GM10266 (cell line): ENCODE data around the gene INF2.
"Not testable (repeated sequence)": the region's sequence is repeated elsewhere in the genome, so short reads cannot be mapped to it uniquely, and the experiment has no call there.

Experiments
- DNase-seq: peaks from one replicate; pipeline ENCODE4 v3.0.0; 2012; ENCODE audit errors: extremely low spot score
- CTCF ChIP-seq: IDR thresholded peaks from 2 replicates; pipeline ENCODE4 v1.5.1; 2012; ENCODE audit warnings: mild to moderate bottlenecking, low read depth; ENCODE audit not compliant: control insufficient read depth, insufficient read depth; ENCODE audit errors: missing control alignments

Gene INF2

GRCh38 chr14:104664588-104664987 is 24.8 kb upstream of the INF2 start:
- no peak for TF ChIP-seq CTCF
- no peak for DNase-seq

- TF ChIP-seq CTCF: no peak
- DNase-seq: no peak
Measured at GRCh38 chr14:104665114-104665656, 24.2 kb upstream of the INF2 start.

GRCh38 chr14:104665657-104666522 is 23.5 kb upstream of the INF2 start:
- TF ChIP-seq CTCF: peak; percentile 35
- no peak for DNase-seq

- not testable (repeated sequence) for DNase-seq
Measured at GRCh38 chr14:104666523-104666895, 22.9 kb upstream of the INF2 start.

- no peak for DNase-seq
- TF ChIP-seq CTCF: no peak
Measured at GRCh38 chr14:104666981-104667380, 22.4 kb upstream of the INF2 start.

- TF ChIP-seq CTCF: no peak
- no peak for DNase-seq
Measured at GRCh38 chr14:104669697-104670096, 19.7 kb upstream of the INF2 start.

GRCh38 chr14:104671330-104671977 is 18.0 kb upstream of the INF2 start:
- DNase-seq: not testable (repeated sequence)

GRCh38 chr14:104672119-104672518 is 17.3 kb upstream of the INF2 start:
- DNase-seq: not testable (repeated sequence)
